Measurements from ENCODE around the gene KCNC4. TPM values are rescaled to one million over a fixed set of nuclear protein-coding genes. Genes with fewer than 3 reads are reported as not detected.

KCNC4 gene
- total and polyA plus RNA-seq, 9 donors: 3.2 to 18.0 (median 11.7) TPM

GRCh38 chr1:110213143-110213540 lies 3.0 kb downstream of the KCNC4 start:
- intact Hi-C loops (cut with DNase I): loop anchor here in 1 of 4 donors (10.0 kb wide), 1 partner anchor 192 kb away; the partner anchor contains the start of gene LAMTOR5
- Histone ChIP-seq H3K4me3 (no peak overlapping the region), H3K36me3 (no peaks in the 10 kb centered on the region), H3K4me1 (ENCODE audit: insufficient read depth) (peaks cover 13% of the 10 kb centered on the region), H3K27ac (no peak overlapping the region), H3K9me3 (no peaks in the 10 kb centered on the region), H3K27me3 (no peaks in the 10 kb centered on the region)
- no peak for TF ChIP-seq POLR2A (IDR thresholded peaks at IDR 0.05)
- no peak for TF ChIP-seq CTCF (IDR thresholded peaks at IDR 0.05)
- TF ChIP-seq EP300 (IDR thresholded peaks at IDR 0.05): no peak
- 60 to 73% (median 68%) methylated on average over 2 of the region's 2 CpGs for WGBS, 3 donors
- no peak for DNase-seq

- no peaks in the 10 kb centered on the region for H3K36me3 ChIP-seq
- TF ChIP-seq EP300 (IDR thresholded peaks at IDR 0.05): no peak
- TF ChIP-seq CTCF (IDR thresholded peaks at IDR 0.05): no peak
- intact Hi-C loops (cut with DNase I): loop anchor here in 1 of 4 donors (10.0 kb wide), 1 partner anchor 190 kb away; the partner anchor contains the start of gene LAMTOR5
- 68 to 81% (median 68%) methylated on average over 16 of the region's 16 CpGs for WGBS, 3 donors
- H3K4me3 ChIP-seq: no peak overlapping the region
- H3K27me3 ChIP-seq: no peaks in the 10 kb centered on the region
- no peak for DNase-seq
- no peaks in the 10 kb centered on the region for H3K9me3 ChIP-seq
- peaks cover 13% of the 10 kb centered on the region for H3K4me1 ChIP-seq (ENCODE audit: insufficient read depth)
- no peak overlapping the region for H3K27ac ChIP-seq
Observed at GRCh38 chr1:110214454-110215404, 4.6 kb downstream of the KCNC4 start.

DNA sequence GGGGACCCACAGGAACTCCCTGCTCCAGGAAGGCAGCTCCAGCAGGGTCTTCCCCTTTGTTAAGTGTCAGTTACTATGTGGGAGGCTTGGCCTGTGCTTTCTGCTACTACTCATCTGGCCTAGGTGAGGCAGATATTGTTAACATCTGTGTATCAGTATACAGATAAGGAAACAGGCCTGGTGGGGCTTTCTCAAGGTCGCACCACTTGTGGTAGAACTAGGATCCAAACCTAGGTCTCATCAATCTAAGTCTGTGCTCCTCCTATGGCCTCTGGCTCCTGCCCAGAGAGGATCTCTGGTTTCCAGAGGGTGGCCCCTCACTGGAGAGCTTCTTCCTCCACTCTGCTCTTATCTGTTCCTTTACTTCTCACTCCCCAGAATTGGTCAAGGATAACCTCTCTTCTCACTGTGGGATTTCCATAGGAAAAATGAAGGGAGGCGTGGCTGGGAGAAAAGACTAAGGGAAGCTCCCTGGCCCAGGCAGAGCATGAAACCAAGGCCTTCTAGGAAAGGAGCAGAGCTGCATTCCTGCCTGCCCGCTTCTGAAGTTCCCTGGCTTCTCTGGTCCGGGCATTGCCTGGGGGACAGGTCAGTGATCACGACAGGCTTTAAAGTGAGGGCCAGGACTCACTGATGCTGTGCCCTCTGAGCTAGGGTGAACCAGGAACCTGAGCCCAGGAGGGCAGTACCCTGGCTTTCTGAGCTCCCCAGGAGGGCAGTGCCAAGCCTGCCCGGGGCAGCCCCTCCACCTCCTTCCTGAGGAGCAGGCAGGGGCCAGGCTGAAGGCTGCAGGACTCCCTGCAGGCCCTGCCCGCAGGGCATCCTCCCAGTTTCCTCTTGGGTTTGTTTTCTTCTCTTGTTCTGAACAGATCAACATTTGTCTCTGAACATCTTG lies 5.8 kb downstream of the KCNC4 start:
- Histone ChIP-seq H3K9me3 (no peaks in the 10 kb centered on the region), H3K4me3 (no peak overlapping the region), H3K4me1 (ENCODE audit: insufficient read depth) (peaks cover 11% of the 10 kb centered on the region), H3K36me3 (no peaks in the 10 kb centered on the region), H3K27ac (no peak overlapping the region), H3K27me3 (no peaks in the 10 kb centered on the region)
- TF ChIP-seq POLR2A (IDR thresholded peaks at IDR 0.05): no peak
- intact Hi-C loops (cut with DNase I): loop anchor here in 1 of 4 donors (10.0 kb wide), 1 partner anchor 189 kb away; the partner anchor contains the start of gene LAMTOR5
- WGBS, 3 donors: 69 to 79% (median 72%) methylated on average over 7 of the region's 7 CpGs
- DNase-seq: no peak

GRCh38 chr1:110216844-110217444 lies 6.8 kb downstream of the KCNC4 start:
- H3K9me3 ChIP-seq: no peaks in the 10 kb centered on the region
- no peaks in the 10 kb centered on the region for H3K27me3 ChIP-seq
- TF ChIP-seq CTCF (IDR thresholded peaks at IDR 0.05): no peak
- TF ChIP-seq POLR2A (IDR thresholded peaks at IDR 0.05): no peak
- TF ChIP-seq EP300 (IDR thresholded peaks at IDR 0.05): no peak
- peaks cover 11% of the 10 kb centered on the region for H3K4me1 ChIP-seq (ENCODE audit: insufficient read depth)
- intact Hi-C loops (cut with DNase I): loop anchor here in 1 of 4 donors (10.0 kb wide), 1 partner anchor 188 kb away; the partner anchor contains the start of gene LAMTOR5
- no peak for DNase-seq
- no peak overlapping the region for H3K4me3 ChIP-seq
- H3K27ac ChIP-seq: no peak overlapping the region
- 89 to 95% (median 93%) methylated on average over 6 of the region's 6 CpGs for WGBS, 3 donors
- no peaks in the 10 kb centered on the region for H3K36me3 ChIP-seq

Measured in ovary (tissue), 9 donors.